OCI-M2 (cell line): ENCODE results near the gene HNRNPC.
"Not testable (repeated sequence)": the region's sequence is repeated elsewhere in the genome, so short reads cannot be mapped to it uniquely, and the experiment has no call there.

Experiments used
- DNase-seq: peaks from one replicate; lab custom pipeline; 2025; ENCODE audit not compliant: unreplicated experiment; lab: John Stamatoyannopoulos, UW

The HNRNPC gene

DNA sequence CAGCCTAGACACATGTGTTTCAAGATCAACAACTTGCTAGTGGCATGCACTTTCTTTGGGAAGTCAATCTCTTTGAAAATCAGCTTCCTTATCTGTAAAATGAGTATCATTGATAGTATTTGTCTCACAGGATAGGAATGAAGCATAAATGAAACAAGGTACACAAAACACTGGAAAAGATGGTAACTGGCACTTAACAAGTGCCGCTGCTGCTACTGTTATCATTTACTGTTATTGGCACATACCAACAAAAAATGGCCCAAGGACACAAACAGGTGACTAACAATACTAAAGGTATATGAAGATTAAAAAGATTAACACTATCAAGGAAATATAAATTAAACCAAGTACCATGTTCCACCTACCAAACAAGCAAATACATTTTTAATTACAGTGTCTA is 20.9 kb downstream of the HNRNPC start:
- no peak for DNase-seq

DNA sequence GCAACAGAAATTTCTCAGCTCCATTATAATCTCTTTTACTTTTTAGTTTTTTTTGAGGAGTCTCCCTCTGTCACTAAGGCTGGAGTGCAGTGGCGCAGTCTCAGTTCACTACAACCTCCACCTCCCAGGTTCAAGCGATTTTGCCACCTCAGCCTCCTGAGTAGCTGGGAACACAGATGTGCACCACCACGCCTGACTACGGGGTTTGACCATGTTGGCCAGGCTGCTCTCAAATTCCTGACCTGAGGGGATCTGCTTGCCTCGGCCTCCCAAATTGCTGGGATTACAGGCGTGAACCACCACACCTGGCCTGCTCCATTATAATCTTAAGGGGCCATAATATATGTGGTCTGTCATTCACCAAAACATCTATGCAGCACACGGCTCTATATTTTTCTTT is 23.4 kb downstream of the HNRNPC start:
- no peak for DNase-seq

DNA sequence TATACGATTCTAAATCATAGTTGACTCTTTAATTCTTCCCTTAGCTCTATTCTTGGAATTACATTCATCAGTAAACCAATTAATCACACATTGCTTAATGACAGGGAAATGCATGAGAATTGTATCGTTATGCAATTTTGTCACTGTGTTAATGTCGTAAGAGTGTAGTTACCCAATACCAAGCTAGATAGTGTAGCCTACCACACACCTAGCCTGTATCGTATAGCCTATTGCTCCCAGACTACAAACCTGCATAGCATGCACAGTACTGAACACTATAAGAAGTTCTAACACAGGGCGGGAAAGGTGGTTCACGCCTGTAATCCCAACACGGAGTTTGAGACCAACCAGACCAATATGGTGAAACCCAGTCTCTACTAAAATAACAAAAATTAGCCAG is 24.7 kb downstream of the HNRNPC start:
- DNase-seq: no peak

DNA sequence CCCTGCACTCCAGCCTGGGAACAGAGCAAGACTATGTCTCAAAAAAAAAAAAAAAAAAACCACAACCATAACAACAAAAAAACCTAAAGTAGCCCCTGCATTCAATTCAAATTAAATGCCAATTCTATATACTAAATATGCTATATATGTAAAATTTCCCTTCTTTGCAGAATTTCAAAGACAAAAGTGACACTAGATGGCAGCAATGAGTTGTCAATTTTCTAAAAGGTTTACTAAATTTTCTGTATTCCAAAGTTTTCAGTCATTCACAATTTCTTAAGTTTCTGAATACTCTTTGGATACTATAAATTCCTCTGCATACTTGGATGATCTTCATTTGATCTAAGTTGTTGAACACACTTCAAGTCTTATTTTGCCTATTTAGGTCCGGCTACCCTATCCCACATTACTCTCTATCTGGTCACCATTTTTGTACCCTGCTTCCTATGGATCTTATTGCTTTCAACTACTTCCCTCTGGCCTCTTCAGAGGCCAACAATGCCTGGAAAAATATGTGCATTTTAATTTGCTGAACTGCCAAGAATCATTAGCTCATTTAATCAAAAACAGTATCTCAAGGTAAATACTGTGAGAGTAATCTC is 27.9 kb downstream of the HNRNPC start:
- DNase-seq: no peak

DNA sequence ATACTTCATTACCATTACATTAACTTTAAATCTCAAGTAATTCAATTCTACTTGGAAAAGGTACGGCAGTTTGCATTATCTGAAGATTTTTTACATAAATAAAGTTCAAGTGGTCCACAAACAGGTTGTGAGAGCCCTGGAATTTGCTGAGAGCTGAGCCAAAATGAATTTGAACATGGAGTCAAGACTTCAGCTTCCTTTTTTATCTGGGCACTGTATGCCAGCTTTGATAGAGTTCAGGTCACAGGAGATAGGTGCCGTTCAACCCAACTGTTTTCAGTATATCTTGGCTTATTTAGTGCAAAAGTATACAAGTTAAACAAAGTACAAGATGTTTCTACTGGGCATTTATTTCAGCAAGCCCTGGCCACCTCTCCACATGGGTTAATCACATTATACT is 28.8 kb downstream of the HNRNPC start:
- no peak for DNase-seq

DNA sequence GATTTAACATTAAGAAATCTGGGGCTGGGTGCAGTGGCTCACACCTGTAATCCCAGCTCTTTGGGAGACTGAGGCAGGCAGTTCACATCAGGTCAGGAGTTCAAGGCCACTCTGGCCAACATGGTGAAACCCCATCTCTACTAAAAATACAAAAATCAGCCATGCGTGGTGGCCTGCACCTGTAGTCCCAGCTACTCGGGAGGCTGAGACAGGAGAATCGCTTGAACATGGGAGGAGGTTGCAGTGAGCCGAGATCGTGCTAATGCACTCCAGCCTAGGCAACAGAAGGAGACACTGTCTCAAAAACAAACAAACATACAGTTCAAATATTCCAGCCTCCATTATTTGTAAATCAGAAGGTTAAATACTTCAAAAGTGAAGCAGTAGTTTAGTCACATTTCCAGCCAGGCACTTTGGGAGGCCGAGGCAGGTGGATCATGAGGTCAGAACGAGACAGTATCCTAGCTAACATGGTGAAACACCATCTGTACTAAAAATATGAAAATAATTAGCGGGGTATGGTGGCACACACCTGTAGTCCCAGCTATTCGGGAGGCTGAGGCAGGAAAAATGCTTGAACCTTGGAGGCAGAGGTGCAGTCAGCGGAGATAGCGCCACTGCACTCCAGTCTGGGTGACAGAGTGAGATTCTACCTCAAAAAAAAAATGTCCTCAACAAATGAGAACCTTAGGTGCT is 30.3 kb downstream of the HNRNPC start:
- DNase-seq: no peak

DNA sequence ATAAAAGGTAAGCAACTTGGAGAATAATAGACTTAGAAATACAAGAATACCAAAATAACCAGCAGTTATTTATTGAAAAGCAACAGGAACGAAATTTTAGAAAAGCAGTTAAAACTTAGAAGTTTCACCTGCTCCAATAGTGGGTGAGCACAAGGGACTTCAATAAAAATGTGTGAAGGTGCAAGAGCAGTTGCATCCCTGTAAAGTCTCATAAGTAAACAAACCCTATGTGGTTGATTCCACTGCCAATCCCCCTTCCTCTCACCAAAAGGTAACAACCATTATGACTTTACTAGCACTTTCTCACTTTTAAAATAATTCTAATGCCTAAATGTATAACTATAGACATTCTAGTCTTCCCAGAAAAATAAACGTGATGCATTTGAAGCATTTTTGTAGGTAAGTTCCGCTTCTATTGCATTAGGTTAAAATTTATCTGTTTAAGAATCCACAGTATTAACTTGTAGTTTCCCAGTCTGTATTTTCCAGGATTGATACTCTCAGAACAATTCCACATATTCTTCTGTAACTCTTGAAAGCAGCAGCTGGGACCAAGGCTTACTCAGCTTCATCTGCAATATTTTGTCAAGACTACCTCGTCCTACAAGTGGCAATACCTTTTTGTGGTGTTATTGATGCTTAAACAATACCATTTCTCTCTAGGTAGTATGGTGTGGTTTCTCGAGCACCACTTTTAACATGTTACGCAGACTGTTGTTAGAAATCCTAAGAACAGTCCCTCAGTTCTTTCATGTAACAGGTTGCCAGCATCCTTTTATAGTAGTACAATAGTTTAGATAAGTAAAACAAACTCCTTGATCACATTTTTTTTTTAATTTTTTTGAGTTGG is 32.1 kb downstream of the HNRNPC start:
- DNase-seq: no peak

DNA sequence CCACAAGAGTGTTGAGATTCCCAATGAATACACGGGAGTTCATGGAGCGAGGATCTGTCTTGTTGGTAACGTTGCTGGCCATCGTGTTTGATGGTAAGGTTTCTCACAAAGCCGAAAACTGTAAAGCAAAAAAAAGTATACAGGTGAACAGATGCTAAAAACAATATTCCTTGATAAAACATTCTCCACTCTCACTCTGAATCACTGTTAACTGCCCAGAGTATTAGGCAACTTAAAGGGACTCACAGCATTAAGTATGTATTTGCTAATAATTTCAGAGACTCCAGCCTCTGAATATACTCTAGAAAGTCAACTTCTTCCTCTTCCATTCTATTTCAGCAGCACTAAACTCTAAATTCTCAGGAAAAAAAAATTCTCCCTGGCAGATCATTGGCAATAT is 35.1 kb downstream of the HNRNPC start:
- no peak for DNase-seq

DNA sequence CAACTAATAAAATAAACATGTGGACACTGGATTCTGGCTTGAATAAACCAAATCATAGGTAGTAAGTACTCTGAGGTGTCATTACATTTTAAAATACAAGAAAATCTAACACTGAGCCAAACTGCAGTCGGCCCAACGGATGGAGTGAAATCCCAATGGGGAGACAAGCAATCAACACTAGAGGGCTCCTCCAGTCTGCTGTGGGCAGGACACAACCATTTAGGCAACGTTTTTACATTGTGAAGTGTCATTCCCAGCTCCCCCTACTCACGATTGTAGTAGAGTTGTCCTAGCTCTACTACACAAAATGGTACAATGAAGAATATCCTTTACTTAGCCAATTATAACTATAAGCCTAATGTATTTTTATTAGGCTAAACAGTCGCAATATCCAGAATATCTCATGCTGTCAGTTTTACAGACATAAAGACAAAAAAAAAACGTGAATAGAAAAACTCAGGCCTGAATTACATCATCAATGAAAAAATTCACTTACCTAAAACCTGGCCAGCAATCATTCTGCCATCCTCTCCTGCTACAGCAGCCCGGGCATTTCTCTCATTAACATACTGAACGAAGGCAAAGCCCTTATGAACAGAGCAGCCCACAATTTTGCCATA is 35.7 kb downstream of the HNRNPC start:
- DNase-seq: no peak

DNA sequence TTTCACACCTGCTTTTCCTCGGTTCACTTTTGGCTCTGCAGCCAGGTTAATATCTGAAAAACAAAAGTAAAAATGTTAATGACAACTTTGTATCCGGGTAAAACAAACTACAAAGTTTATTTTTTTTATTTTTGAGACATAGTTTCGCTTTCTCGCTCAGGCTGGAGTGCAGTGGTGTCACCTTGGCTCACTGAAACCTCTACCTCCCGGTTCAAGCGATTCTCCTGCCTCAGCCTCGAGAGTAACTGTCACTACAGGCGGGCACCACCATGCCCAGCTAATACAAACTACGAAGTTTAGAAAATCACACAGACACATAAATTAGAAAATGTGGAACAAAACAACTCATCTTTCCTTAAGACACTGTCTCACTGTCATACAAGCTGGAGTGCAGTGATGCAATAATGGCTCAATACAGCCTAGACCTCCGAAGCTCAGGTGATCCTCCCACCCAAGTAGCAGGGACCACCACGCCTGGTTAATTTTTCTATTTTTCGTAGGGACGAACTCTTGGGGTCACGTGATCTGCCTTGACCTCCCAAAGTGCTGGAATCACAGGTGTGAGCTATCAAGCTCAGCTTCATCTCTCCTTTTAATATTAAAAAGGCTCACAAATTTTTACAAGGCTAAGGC is 38.1 kb downstream of the HNRNPC start:
- no peak for DNase-seq

DNA sequence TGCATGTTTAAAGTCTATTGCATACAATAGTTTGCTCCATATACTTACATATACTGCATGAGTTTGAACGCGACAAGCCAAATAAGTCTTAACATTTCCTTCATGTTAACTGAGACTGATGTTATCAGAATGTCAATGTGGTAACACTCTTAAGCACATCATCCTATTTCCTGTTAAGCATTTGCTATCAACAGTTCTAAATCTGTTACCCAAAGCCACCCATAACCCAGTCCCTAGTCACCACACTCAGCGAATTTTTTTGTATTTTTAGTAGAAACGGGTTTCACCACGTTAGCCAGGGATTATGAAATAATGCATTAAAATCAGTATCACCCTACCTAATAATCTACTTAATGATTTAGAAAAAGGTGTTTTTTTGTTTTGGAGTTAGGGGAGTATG is 39.4 kb downstream of the HNRNPC start:
- no peak for DNase-seq

DNA sequence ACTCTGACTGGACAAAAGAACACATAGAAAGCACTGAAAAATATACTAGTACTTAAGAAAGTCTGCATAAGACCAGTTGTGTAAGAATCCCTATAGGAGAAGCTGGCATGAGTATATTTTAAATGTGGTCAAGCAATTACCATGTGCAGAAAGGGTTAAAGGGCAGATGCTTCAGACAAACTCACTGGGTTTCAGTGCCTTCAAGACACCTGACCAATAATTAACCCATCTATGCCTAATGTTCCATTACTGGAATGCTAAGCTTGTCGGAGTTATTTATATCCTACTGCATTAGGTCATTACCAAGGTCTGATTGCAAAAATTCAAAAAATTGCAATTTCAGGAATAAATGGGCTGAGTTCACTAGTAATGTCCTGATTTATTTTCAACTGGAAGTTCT is 41.3 kb downstream of the HNRNPC start:
- DNase-seq: no peak

DNA sequence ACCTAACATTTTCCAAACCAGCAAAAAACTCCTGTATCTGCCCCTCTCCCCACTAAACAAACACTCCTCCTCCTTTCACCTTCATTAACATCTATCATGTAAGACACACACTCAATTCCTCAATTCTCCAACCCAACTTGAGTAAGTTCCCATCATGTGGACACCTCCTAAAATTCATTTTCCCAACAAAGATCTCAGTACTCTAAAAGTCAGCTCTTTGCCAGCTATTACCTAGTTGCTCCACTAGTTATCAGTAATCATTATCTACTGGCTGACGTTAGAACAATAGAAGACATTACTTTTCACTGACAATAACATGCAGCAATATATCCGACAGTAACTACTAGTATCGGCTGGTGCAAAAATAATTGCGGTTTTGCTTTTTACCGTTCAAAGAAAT is 42.1 kb downstream of the HNRNPC start:
- DNase-seq: no peak

DNA sequence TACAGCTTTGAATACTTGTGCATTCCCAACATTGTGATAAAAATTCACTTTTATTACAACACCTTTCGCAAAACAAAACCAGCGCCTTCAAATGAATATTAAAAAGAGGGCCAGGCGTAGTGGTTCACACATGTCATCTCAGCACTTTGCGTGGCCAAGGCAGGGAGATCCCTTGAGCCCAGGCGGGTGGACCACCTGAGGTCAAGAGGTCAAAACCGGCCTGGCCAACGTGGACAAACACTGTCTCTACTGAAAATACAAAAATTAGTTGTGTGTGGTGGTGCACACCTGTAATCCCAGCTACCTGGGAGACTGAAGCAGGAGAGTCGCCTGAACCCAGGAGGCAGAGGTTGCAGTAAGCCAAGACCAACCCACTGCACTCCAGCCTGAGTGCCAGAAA is 42.8 kb downstream of the HNRNPC start:
- no peak for DNase-seq

DNA sequence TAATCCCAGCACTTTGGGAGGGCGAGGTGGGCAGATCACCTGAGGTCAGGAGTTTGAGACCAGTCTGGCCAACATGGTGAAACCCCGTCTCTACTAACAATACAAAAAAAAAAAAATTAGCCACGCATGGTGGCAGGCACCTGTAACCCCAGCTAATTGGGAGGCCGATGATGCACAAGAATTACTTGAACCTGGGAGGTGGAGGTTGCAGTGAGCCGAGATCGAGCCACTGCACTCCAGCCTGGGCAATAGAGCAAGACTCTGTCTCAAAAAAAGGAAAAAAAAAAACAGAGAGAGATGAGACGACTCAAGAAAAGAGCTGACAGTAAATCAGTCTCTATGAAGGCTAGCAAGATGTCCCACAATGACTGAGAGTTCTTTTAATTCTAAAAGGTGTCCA is 44.1 kb downstream of the HNRNPC start:
- not testable (repeated sequence) for DNase-seq

DNA sequence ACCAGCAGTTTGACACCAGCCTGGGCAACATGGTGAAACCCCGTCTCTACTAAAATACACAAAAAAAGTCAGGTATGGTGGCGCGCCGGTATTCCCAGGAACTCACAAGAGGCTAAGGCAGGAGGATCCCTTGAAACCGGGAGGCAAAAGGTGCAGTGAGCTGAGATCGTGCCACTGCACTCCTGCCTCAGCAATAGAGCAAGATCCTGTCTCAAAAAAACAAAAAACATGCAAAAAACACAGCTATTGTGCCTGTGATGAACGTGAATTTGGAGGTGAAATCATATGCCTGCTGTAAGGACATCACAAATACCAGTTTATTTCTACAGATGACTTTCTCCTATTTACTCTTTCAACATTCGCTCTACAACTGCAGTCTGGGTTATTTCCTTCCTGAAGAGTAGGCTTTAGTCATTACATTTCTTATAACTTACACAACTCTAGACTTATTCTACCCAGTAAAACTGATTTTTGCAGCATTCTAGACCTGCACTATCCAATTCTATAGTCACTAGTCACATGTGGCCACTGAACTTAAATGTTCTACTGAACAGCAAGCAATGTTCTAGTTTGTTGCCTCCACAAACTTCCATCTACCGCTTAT is 48.3 kb downstream of the HNRNPC start:
- DNase-seq: no peak

DNA sequence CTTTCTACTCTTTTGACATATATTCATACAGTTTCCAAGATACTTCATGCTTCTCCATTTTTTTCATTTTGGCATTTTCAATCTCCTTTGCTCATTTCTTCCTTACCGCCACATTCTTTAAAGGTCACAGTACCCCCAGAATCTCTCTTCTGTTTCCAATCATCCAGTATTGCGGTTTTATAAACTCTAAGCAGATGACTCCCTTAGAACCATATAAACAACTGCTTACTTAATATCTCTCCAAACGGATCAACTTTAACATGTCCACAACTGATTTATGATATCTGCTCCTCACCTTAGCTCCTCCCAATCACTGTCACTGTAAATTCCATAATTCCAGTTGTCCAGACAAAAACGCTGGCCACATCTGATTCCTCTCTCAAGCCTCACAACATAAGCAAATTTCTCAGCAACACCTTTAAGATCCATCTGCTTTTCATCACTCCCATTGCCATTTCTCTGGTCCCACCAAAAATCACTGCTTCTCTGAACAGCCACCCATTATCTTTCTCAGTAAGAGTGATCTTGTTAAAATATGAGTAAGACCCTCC is 49.6 kb downstream of the HNRNPC start:
- DNase-seq: no peak

DNA sequence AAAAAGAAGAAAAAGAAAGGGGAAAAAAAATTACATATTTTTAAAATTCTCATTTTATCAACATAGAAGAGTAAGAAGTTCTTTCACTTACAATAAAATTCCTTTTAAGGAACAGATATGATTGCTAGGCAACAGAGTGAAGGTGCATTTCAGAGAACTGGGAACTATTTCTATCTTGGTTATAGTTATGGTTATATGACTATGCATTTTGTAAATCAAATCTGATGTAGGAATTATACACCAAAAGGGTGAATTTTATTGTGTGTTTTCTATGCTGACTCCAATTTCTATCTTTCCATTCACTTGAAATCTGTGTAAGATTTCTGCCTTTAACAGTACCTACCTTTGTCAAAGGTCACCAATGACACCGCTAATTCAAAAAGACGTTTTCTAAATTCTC is 50.1 kb downstream of the HNRNPC start:
- no peak for DNase-seq

DNA sequence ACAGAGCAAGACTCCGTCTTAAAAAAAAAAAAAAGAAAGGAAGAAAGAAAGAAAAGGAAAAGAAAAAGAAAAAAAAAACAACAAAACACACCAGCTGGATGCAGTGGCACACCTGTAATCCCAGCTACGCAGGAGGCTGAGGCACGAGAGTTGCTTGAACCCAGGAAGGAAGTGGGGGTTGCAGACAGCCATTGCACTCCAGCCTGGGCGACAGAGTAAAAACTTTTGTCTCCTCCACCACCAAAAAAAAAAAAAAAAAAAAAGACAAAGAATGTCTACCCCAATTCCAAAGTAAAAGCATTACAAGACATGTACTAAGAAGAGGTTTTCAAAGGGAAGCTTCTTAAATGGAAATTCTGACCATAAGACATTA is 53.4 kb downstream of the HNRNPC start:
- no peak for DNase-seq

DNA sequence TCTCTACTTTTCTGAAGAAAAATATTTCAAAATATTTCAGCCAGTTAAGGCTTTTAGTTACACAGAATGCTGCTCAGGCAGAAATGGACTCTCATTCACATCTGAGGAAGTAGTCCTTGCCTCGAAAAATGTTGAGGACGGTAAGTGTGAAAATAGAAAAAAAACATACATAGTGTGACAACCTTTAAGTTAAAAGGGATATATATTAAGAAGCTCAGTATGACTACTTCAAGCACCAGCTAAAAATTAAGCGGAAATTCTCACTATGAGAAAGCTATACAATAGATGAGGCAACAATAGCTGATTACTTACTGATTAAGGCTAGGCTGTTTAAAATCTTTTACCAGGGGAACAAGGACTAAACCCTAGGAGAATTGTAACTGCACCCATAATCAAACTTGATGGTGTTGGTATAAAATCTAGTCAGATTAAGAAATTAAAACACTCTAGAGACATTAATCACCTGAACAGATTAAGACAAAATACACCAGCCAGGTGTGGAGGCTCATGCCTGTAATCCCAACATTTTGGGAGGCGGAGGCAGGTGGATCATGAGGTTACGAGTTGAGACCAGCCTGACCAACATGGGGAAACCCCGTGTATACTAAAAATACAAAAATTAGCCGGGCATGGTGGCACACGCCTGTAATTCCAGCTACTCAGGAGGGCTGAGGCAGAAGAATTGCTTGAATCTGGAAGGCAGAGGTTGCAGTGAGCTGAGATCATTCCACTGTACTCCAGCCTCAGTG is 53.9 kb downstream of the HNRNPC start:
- no peak for DNase-seq
